Thyroid gland (tissue), 4 donors: Measurements from ENCODE around the gene ARL6IP4.

ENCODE experiments used
- POLR2A ChIP-seq, 2 donors: fragments of 450-650 bp; IDR thresholded peaks; one replicate each; pipeline ENCODE4 v1.6.1; 2017; ENCODE audit warnings: antibody characterized with exemption in 2 of 2, mild to moderate bottlenecking in 2 of 2, moderate library complexity in 1 of 2
- TF ChIP-seq, protein P1 (sequence below), 6 experiments: fragments of 200-600 bp in 3 of 6; fragments of 450-650 bp in 3 of 6; sonication (generic) in 3 of 6; IDR thresholded peaks; one replicate each; pipeline ENCODE4 v1.5.1; 2016 to 2019; ENCODE audit warnings: antibody characterized with exemption in 6 of 6, mild to moderate bottlenecking in 2 of 6, inconsistent platforms in 1 of 6, moderate library complexity in 1 of 6

DNA sequence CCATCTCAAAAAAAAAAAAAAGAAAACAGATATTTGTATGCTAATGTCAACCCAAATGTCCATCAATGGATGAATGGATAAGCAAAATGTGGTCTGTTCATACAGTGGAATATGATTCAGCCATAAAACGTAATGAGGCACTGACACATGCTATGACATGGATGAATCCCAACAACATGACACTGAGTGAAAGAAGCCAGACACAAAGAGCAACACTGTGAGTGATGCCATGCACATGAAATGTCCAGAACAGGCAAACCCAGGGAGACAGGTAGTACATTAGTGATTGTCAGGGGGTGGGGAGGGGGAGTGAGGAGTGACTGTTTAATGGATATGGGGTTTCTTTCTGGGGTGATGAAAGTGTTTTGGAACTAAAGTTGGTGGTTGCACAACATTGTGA is 50.2 kb downstream of the ARL6IP4 start:
- TF ChIP-seq, protein P1, sequence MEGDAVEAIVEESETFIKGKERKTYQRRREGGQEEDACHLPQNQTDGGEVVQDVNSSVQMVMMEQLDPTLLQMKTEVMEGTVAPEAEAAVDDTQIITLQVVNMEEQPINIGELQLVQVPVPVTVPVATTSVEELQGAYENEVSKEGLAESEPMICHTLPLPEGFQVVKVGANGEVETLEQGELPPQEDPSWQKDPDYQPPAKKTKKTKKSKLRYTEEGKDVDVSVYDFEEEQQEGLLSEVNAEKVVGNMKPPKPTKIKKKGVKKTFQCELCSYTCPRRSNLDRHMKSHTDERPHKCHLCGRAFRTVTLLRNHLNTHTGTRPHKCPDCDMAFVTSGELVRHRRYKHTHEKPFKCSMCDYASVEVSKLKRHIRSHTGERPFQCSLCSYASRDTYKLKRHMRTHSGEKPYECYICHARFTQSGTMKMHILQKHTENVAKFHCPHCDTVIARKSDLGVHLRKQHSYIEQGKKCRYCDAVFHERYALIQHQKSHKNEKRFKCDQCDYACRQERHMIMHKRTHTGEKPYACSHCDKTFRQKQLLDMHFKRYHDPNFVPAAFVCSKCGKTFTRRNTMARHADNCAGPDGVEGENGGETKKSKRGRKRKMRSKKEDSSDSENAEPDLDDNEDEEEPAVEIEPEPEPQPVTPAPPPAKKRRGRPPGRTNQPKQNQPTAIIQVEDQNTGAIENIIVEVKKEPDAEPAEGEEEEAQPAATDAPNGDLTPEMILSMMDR (IDR thresholded peaks at IDR 0.05), result no peak
- TF ChIP-seq POLR2A (IDR thresholded peaks at IDR 0.05), result no peak
